ENCODE data around the gene ENOX1.
"Not testable (repeated sequence)": the region's sequence is repeated elsewhere in the genome, so short reads cannot be mapped to it uniquely, and the experiment has no call there.

Gene ENOX1

DNA sequence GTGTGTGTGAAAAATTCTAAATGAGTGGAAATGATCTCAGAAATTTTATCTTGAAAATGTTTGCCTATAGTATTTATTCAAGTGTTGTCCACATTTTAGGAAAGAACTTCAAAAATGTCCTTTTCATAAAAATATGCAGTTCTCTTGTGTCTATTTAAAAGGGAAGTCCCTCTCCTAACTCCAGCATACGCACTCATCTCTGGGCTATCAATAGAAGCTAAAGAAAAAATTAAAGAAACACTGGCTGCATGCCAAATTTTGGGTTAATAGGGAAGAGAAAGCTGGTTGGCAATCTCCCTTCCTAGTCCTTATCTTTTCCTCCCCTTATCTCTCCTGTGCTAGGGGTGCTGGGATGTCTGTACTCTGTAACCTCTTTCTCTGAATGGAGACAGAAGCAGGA is 313.3 kb downstream of the ENOX1 start:
- no peak for FAIRE-seq

DNA sequence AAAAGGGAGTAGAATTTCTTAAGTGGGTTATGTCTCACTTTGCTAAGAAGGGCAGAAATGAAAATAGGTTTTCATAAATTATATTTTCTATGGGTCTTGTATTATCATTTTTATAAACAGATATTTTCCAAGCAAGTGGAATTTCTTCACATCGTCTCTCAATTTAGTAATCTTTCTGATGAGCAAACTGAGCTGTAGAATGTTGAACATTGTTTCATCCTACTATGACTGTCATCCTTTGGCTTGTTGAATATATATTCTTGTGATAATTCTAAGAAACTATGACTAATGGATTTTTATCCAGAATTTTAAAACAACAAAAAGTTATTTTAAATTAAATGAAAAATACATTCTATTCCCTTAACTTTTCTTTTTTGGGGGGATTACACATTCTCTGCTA is 313.8 kb downstream of the ENOX1 start:
- FAIRE-seq: no peak

DNA sequence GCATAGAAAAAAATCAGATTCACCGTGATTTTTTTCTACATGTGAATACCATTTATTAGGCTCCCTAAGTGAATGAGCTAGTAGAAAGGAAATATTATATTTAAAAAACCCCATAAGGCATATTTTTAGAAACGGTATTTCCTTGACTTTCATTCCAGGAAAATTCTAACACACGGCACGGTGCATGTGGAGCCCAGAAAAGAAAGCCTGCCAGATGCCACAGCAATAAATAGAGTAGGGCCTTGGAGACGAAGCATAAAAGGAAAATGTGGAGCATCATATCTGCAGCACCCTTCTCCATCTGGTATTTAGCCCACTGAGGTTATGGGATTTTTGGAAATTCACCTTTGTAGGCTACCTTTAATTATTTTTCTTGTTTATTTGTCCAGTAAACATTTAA is 314.4 kb downstream of the ENOX1 start:
- no peak for FAIRE-seq

- FAIRE-seq: no peak
Observed at GRCh38 chr13:43470610-43471009, 316.2 kb downstream of the ENOX1 start.

GRCh38 chr13:43469791-43470190 is 317.0 kb downstream of the ENOX1 start:
- no peak for FAIRE-seq

- FAIRE-seq: no peak
Observed at GRCh38 chr13:43464578-43465264, 322.1 kb downstream of the ENOX1 start.

- peak; percentile 82 for FAIRE-seq
Observed at GRCh38 chr13:43448605-43449336, 338.0 kb downstream of the ENOX1 start.

- no peak for FAIRE-seq
Observed at GRCh38 chr13:43446126-43446525, 340.6 kb downstream of the ENOX1 start.

- FAIRE-seq: no peak
Observed at GRCh38 chr13:43445668-43446067, 341.1 kb downstream of the ENOX1 start.

DNA sequence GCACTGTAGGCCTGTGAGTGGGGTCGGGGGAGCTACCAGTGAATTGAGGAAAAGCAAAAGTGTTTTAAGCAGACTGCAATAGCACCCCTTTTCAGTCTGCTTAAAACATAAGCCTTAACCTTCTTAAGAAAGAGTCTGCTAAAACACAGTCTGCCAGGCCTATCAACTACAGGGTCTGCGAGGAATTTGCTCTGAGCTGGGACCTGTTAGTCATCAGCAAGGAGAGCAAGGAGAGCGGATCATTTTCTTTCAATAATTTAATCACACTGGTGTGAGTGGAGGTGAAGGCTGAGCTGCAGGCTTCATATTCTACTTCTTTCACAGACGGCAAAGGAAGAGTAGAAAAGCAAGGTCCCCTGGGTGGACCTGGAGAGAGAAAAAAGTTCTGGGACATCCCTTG is 342.7 kb downstream of the ENOX1 start:
- no peak for FAIRE-seq

DNA sequence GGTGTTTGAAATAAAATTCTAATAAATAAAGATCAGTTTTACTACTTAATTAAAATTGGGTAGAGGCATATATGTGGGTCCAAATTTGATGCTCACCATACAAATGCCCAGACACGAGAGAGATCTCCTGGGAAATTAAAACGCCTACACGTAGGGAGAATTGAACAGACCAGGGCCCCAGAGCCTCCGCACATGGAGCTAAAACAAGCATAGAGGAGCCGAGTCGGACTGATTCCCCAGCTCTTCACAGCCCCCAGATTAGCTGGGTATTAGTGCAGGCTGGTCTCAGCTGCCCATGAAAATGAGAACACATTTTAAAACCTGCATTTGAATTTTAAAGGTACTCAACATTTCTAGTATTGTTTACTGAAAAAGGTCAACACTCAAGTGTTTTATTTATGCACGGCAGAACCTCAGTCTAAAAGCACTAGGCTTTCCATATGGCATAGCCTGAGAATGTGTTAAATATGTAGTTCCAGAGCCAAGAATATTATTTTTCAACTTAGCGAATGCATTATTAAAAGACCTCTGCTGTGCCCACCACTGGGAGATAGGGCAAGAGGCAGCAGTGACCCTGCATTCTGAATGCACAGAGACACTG is 344.8 kb downstream of the ENOX1 start:
- FAIRE-seq: no peak

DNA sequence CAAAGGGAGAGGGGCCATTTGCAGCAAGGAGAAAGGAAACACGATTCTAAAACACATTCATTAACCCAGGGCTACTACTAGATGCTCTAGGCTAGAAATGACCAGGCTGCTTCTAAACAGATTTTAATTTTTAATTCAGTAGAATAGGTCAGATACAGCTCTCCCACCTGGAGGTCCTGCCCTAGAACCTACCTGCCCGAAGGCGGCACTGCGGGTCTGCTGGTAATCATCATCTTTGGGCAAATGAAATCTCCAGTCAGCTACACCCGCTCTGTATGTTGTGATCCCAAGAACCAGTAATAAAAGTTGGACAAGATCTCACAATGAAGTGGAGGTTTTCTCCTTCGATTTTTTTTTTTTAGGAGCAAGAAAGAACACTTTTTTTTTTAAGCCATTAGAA is 345.3 kb downstream of the ENOX1 start:
- FAIRE-seq: no peak

DNA sequence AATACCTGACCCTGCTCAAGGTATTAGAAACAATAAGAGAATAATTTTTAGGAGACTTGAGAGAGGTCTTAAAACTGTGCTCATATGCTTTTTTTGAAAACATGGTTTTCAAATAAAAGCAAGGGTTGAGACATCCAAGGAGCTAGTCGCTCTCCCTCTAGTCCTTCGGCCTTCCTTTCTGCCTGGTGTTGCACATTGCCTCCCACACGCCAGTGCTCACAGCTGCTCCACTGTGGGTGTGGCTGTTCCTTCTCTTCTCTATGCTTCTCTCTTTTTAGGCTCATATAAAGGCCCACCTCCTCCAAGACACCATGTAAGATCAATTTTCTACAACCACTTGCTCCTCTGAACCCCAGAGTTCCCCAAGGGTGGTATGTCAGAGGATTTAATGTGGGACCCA is 352.6 kb downstream of the ENOX1 start:
- no peak for FAIRE-seq

GRCh38 chr13:43433691-43434141 is 353.1 kb downstream of the ENOX1 start:
- no peak for FAIRE-seq

DNA sequence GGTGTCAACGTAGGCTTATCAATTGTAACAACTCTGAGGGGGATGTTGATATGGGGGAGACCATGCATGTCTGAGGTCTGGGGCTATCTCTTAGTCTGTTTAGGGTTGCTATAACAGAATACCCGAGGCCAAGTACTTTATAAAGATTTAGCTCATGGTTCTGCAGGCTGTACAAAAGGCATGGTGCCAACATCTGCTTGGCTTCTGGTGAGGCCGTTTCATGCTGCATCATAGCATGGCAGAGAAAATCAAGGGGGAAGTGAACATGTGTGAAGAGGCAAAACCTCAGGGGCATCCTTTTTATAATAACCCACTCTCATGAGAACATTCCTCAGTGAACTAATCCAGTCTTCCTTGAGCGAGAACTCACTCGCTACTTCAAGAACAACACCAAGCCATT is 353.8 kb downstream of the ENOX1 start:
- FAIRE-seq: no peak

- FAIRE-seq: no peak
Observed at GRCh38 chr13:43431841-43432240, 354.9 kb downstream of the ENOX1 start.

GRCh38 chr13:43431290-43431716 is 355.5 kb downstream of the ENOX1 start:
- no peak for FAIRE-seq

DNA sequence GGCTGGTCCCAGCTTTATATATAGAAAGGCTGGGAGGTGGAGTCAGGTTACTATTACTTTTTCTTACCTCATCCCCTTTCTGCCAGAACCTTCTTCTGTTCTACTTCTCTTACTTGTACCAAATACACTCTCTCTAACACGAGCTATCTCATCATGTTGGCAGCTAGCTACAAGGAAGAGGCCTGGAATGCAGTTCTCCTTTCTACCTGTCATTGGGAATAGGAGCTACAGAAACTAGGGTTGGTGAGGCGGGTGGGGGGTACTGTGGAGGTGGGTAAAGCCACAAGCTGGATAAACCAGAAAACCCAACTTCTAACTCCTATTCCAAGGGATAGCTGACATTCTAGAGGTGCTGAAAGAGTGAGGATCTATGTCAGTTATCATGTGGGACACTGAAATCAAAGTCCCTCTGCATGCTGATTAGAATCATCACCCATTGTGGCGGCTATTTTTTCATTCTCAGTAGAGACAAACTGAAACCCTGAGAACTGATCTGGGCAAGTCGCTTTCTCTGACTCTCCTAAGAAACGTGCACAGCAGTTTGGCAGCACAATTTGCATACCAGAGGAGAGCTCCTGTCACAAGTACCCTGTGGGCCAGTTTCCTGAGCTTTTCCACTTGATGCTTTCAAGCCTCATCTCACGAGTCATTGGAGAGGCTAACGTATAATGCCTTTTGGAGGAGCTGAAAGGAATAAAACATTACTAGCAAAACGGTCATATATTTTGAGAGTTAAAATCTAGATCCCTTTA is 358.1 kb downstream of the ENOX1 start:
- FAIRE-seq: no peak

GRCh38 chr13:43426355-43426754 is 360.4 kb downstream of the ENOX1 start:
- FAIRE-seq: no peak

- no peak for FAIRE-seq
Observed at GRCh38 chr13:43425234-43425633, 361.5 kb downstream of the ENOX1 start.

- FAIRE-seq: no peak
Observed at GRCh38 chr13:43424412-43424811, 362.4 kb downstream of the ENOX1 start.

- FAIRE-seq: no peak
Observed at GRCh38 chr13:43422116-43422515, 364.7 kb downstream of the ENOX1 start.

DNA sequence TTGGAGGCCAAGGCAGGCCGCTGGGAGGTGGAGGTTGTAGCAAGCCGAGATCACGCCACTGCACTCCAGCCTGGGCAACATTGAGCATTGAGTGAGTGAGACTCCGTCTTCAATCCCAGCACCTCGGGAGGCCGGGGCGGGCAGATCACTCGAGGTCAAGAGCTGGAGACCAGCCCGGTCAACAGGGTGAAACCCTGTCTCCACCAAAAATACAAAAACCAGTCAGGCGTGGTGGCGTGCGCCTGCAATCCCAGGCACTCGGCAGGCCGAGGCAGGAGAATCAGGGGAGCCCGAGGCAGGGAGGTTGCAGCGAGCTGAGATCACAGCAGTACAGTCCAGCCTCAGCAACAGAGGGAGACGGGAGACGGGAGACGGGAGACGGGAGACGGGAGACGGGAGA is 369.9 kb downstream of the ENOX1 start:
- not testable (repeated sequence) for FAIRE-seq
